ENCODE results near the gene INTU.

Gene INTU

GRCh38 chr4:127698789-127699200 lies 66.0 kb downstream of the INTU start:
- peaks cover 6% of the 10 kb centered on the region for H3K36me3 ChIP-seq (ENCODE audit: insufficient read depth, low read depth, low read length)
- H3K9ac ChIP-seq (ENCODE audit: low read depth, low read length), result no peak overlapping the region
- H3K27ac ChIP-seq (ENCODE audit: low read length), result no peak overlapping the region
- H3K9me3 ChIP-seq (ENCODE audit: insufficient read depth, low read depth, low read length), result peaks cover 8% of the 10 kb centered on the region
- no peaks in the 10 kb centered on the region for H3K4me1 ChIP-seq (ENCODE audit: insufficient read depth, low read length)
- H3K4me3 ChIP-seq (ENCODE audit: low read length), result no peak overlapping the region
- no peaks in the 10 kb centered on the region for H3K27me3 ChIP-seq (ENCODE audit: insufficient read depth, low read length)

GRCh38 chr4:127708985-127709384 lies 76.2 kb downstream of the INTU start:
- no peak overlapping the region for H3K9ac ChIP-seq (ENCODE audit: low read depth, low read length)
- no peak overlapping the region for H3K4me3 ChIP-seq (ENCODE audit: low read length)
- H3K4me1 ChIP-seq (ENCODE audit: insufficient read depth, low read length), result no peaks in the 10 kb centered on the region
- H3K27me3 ChIP-seq (ENCODE audit: insufficient read depth, low read length), result no peaks in the 10 kb centered on the region
- H3K27ac ChIP-seq (ENCODE audit: low read length), result no peak overlapping the region
- H3K9me3 ChIP-seq (ENCODE audit: insufficient read depth, low read depth, low read length), result peaks cover 6% of the 10 kb centered on the region; the same call in 1 of the 2 replicates
- peaks cover 39% of the 10 kb centered on the region for H3K36me3 ChIP-seq (ENCODE audit: insufficient read depth, low read depth, low read length)

GRCh38 chr4:127709456-127709855 lies 76.7 kb downstream of the INTU start:
- Histone ChIP-seq H3K27me3 (ENCODE audit: insufficient read depth, low read length) (no peaks in the 10 kb centered on the region), H3K9ac (ENCODE audit: low read depth, low read length) (no peak overlapping the region), H3K27ac (ENCODE audit: low read length) (no peak overlapping the region), H3K36me3 (ENCODE audit: insufficient read depth, low read depth, low read length) (peaks cover 39% of the 10 kb centered on the region), H3K4me1 (ENCODE audit: insufficient read depth, low read length) (no peaks in the 10 kb centered on the region), H3K9me3 (ENCODE audit: insufficient read depth, low read depth, low read length) (peaks cover 6% of the 10 kb centered on the region; the same call in 1 of the 2 replicates), H3K4me3 (ENCODE audit: low read length) (no peak overlapping the region)

GRCh38 chr4:127730142-127730913 lies 97.6 kb downstream of the INTU start, which contains the start of gene SLC25A31:
SLC25A31 (plus strand) TSS chr4:127730400; CDS start chr4:127730546, 146 bp downstream.
- Histone ChIP-seq H3K9me3 (ENCODE audit: insufficient read depth, low read depth, low read length) (no peaks in the 10 kb centered on the region), H3K27ac (ENCODE audit: low read length) (no peak within 1 kb of the TSS), H3K4me3 (ENCODE audit: low read length) (no peak within 1 kb of the TSS), H3K9ac (ENCODE audit: low read depth, low read length) (no peak within 1 kb of the TSS), H3K36me3 (ENCODE audit: insufficient read depth, low read depth, low read length) (no peaks in the 10 kb centered on the region), H3K27me3 (ENCODE audit: insufficient read depth, low read length) (no peaks in the 10 kb centered on the region), H3K4me1 (ENCODE audit: insufficient read depth, low read length) (no peaks in the 10 kb centered on the region)

GRCh38 chr4:127731406-127731805 lies 98.6 kb downstream of the INTU start:
- Histone ChIP-seq H3K27ac (ENCODE audit: low read length) (no peak overlapping the region), H3K4me3 (ENCODE audit: low read length) (no peak overlapping the region), H3K9me3 (ENCODE audit: insufficient read depth, low read depth, low read length) (no peaks in the 10 kb centered on the region), H3K27me3 (ENCODE audit: insufficient read depth, low read length) (no peaks in the 10 kb centered on the region), H3K4me1 (ENCODE audit: insufficient read depth, low read length) (no peaks in the 10 kb centered on the region), H3K9ac (ENCODE audit: low read depth, low read length) (no peak overlapping the region), H3K36me3 (ENCODE audit: insufficient read depth, low read depth, low read length) (no peaks in the 10 kb centered on the region)

- H3K36me3 ChIP-seq (ENCODE audit: insufficient read depth, low read depth, low read length), result no peaks in the 10 kb centered on the region
- H3K9me3 ChIP-seq (ENCODE audit: insufficient read depth, low read depth, low read length), result no peaks in the 10 kb centered on the region
- no peak overlapping the region for H3K9ac ChIP-seq (ENCODE audit: low read depth, low read length)
- no peak overlapping the region for H3K27ac ChIP-seq (ENCODE audit: low read length)
- H3K4me3 ChIP-seq (ENCODE audit: low read length), result no peak overlapping the region
- H3K27me3 ChIP-seq (ENCODE audit: insufficient read depth, low read length), result no peaks in the 10 kb centered on the region
- no peaks in the 10 kb centered on the region for H3K4me1 ChIP-seq (ENCODE audit: insufficient read depth, low read length)
Observed at GRCh38 chr4:127732623-127733328, 100.0 kb downstream of the INTU start.

- Histone ChIP-seq H3K4me3 (ENCODE audit: low read length) (no peak overlapping the region), H3K9me3 (ENCODE audit: insufficient read depth, low read depth, low read length) (no peaks in the 10 kb centered on the region), H3K27ac (ENCODE audit: low read length) (no peak overlapping the region), H3K4me1 (ENCODE audit: insufficient read depth, low read length) (no peaks in the 10 kb centered on the region), H3K9ac (ENCODE audit: low read depth, low read length) (no peak overlapping the region), H3K36me3 (ENCODE audit: insufficient read depth, low read depth, low read length) (no peaks in the 10 kb centered on the region), H3K27me3 (ENCODE audit: insufficient read depth, low read length) (no peaks in the 10 kb centered on the region)
Observed at GRCh38 chr4:127734976-127735375, 102.2 kb downstream of the INTU start.

GRCh38 chr4:127737295-127737694 lies 104.5 kb downstream of the INTU start:
- Histone ChIP-seq H3K9ac (ENCODE audit: low read depth, low read length) (no peak overlapping the region), H3K27ac (ENCODE audit: low read length) (no peak overlapping the region), H3K4me1 (ENCODE audit: insufficient read depth, low read length) (no peaks in the 10 kb centered on the region), H3K36me3 (ENCODE audit: insufficient read depth, low read depth, low read length) (no peaks in the 10 kb centered on the region), H3K9me3 (ENCODE audit: insufficient read depth, low read depth, low read length) (peaks cover 13% of the 10 kb centered on the region; the same call in 1 of the 2 replicates), H3K27me3 (ENCODE audit: insufficient read depth, low read length) (no peaks in the 10 kb centered on the region), H3K4me3 (ENCODE audit: low read length) (no peak overlapping the region)

GRCh38 chr4:127741247-127741646 lies 108.5 kb downstream of the INTU start:
- Histone ChIP-seq H3K4me1 (ENCODE audit: insufficient read depth, low read length) (no peaks in the 10 kb centered on the region), H3K9me3 (ENCODE audit: insufficient read depth, low read depth, low read length) (peaks cover 15% of the 10 kb centered on the region; the same call in 1 of the 2 replicates), H3K36me3 (ENCODE audit: insufficient read depth, low read depth, low read length) (no peaks in the 10 kb centered on the region), H3K27ac (ENCODE audit: low read length) (no peak overlapping the region), H3K27me3 (ENCODE audit: insufficient read depth, low read length) (no peaks in the 10 kb centered on the region), H3K9ac (ENCODE audit: low read depth, low read length) (no peak overlapping the region), H3K4me3 (ENCODE audit: low read length) (no peak overlapping the region)

- Histone ChIP-seq H3K9me3 (ENCODE audit: insufficient read depth, low read depth, low read length) (peaks cover 11% of the 10 kb centered on the region; the same call in 1 of the 2 replicates), H3K27me3 (ENCODE audit: insufficient read depth, low read length) (no peaks in the 10 kb centered on the region), H3K4me1 (ENCODE audit: insufficient read depth, low read length) (no peaks in the 10 kb centered on the region), H3K27ac (ENCODE audit: low read length) (no peak overlapping the region), H3K4me3 (ENCODE audit: low read length) (no peak overlapping the region), H3K9ac (ENCODE audit: low read depth, low read length) (no peak overlapping the region), H3K36me3 (ENCODE audit: insufficient read depth, low read depth, low read length) (no peaks in the 10 kb centered on the region)
Observed at GRCh38 chr4:127747883-127748282, 115.1 kb downstream of the INTU start.

- Histone ChIP-seq H3K27me3 (ENCODE audit: insufficient read depth, low read length) (no peaks in the 10 kb centered on the region), H3K36me3 (ENCODE audit: insufficient read depth, low read depth, low read length) (no peaks in the 10 kb centered on the region), H3K9ac (ENCODE audit: low read depth, low read length) (no peak overlapping the region), H3K4me3 (ENCODE audit: low read length) (no peak overlapping the region), H3K9me3 (ENCODE audit: insufficient read depth, low read depth, low read length) (peaks cover 11% of the 10 kb centered on the region; the same call in 1 of the 2 replicates), H3K27ac (ENCODE audit: low read length) (no peak overlapping the region), H3K4me1 (ENCODE audit: insufficient read depth, low read length) (no peaks in the 10 kb centered on the region)
Observed at GRCh38 chr4:127748957-127749356, 116.2 kb downstream of the INTU start.

- Histone ChIP-seq H3K9ac (ENCODE audit: low read depth, low read length) (no peak overlapping the region), H3K9me3 (ENCODE audit: insufficient read depth, low read depth, low read length) (no peaks in the 10 kb centered on the region), H3K27ac (ENCODE audit: low read length) (no peak overlapping the region), H3K4me1 (ENCODE audit: insufficient read depth, low read length) (no peaks in the 10 kb centered on the region), H3K27me3 (ENCODE audit: insufficient read depth, low read length) (no peaks in the 10 kb centered on the region), H3K36me3 (ENCODE audit: insufficient read depth, low read depth, low read length) (no peaks in the 10 kb centered on the region), H3K4me3 (ENCODE audit: low read length) (no peak overlapping the region)
Observed at GRCh38 chr4:127756906-127757305, 124.1 kb downstream of the INTU start.
